H1 (cell line): Measurements from ENCODE around the gene CLDN3.

ENCODE experiments used
- BRCA1 ChIP-seq: IDR thresholded peaks from 2 replicates; pipeline ENCODE4 v1.6.1; 2012; ENCODE audit warnings: low read depth, low read length, improper control_type of control experiment
- CTCF ChIP-seq, 3 experiments: IDR thresholded peaks; 1 replicate in 2 of 3; 2 replicates in 1 of 3; pipeline versions ENCODE4 v1.5.1 to v1.6.1; 2011; ENCODE audit warnings: low read length in 3 of 3, mild to moderate bottlenecking in 3 of 3, inconsistent platforms in 2 of 3, low read depth in 1 of 3, moderate library complexity in 1 of 3; ENCODE audit not compliant: insufficient read depth in 1 of 3; ENCODE audit errors: control extremely low read depth in 1 of 3
- SIN3A ChIP-seq, 2 experiments: IDR thresholded peaks in 1 of 2; conservative IDR thresholded peaks in 1 of 2; 2 replicates each; pipeline ENCODE4 v1.6.1; 2011 to 2012; ENCODE audit warnings: low read length in 2 of 2, improper control_type of control experiment in 1 of 2, low read depth in 1 of 2, mild to moderate bottlenecking in 1 of 2

- TF ChIP-seq SIN3A (conservative IDR thresholded peaks at IDR 0.05 in 1 of 2, IDR thresholded peaks at IDR 0.05 in 1 of 2; ENCODE audit: low read depth in 1 of 2, low read length in 2 of 2) (no peak), BRCA1 (no peak), CTCF (IDR thresholded peaks at IDR 0.05; ENCODE audit: control extremely low read depth in 1 of 3, insufficient read depth in 1 of 3, low read depth in 1 of 3, low read length in 3 of 3) (no peak)
Observed at GRCh38 chr7:73726083-73726466, 44.0 kb downstream of the CLDN3 start.
